GM21723 (cell line): ENCODE data around the gene MTOR.
"Not testable (repeated sequence)": the region's sequence is repeated elsewhere in the genome, so short reads cannot be mapped to it uniquely, and the experiment has no call there.

Experiments used
- ATAC-seq: cut with Tn5 transposase; IDR thresholded peaks from one replicate; pipeline ENCODE4 v1.9.1; 2021; ENCODE audit warnings: mild to moderate bottlenecking, moderate library complexity; ENCODE audit not compliant: unreplicated experiment

MTOR gene

DNA sequence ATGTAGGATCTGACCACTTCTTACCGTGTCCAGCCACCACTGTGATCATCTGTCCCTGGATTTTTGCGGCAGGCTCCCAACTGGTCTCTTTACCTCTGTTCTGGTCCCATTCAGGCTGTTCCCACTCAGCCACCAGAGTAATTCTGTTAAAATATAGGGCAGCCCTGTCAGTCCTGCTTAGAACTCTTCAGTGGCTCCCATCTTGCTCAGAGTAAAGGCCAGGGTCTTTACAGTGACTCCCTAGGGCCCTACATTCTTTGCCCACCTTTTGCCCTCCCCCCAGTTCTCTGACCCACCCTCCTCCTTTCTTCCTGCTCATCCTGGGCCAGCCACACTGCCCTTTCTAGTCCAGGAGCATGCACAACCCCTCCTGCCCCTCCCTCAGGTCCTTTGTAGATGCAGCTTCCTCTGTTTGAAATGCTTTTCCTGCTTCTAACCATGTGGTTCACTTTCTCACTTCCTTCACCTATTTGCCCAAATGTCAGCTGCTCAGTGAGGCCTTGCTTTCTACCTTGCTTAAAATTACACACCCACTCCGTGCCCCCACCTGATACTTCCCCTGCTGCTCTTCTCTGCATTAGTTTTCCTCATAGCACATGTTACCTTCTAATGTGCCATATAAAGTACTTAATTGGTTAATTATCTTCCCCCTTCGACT, 18.5 kb upstream of the MTOR start:
- ATAC-seq = no peak

DNA sequence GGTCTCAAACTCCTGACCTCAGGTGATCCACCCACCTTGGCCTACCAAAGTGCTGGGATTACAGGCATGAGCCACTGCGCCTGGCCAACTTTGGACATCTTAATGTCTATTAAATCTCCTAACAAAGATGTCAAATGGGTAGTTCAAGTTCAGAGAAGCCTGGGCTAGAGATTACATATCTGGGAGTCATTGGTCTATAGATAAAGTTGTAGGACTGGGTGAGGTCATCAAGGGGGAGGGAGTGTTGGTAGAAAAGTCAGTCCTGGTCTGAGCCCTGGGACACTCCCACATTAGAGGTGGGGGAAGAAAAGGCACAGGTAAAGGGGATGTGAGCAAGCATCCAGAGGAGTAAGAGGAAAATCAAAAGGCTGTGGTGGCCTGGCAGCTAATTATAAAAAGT, 17.3 kb upstream of the MTOR start:
- no peak for ATAC-seq

DNA sequence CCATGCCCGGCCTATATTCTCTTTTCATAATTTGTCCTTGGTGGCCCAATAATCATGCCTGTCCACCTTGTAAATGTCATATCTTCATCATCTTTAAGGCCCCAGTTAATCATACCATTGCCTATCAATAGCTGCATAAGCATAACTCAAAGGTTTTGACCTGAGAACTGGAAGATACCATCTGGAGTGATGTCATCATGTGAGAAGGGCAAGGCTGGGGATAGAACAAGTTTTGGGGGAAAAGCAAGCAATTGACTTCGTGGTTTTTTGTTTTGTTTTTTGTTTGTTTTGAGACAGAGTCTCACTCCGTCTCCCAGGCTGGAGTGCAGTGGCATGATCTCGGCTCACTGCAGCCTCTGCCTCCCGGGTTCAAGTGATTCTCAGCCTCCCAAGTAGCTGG, 16.8 kb upstream of the MTOR start:
- ATAC-seq = no peak

DNA sequence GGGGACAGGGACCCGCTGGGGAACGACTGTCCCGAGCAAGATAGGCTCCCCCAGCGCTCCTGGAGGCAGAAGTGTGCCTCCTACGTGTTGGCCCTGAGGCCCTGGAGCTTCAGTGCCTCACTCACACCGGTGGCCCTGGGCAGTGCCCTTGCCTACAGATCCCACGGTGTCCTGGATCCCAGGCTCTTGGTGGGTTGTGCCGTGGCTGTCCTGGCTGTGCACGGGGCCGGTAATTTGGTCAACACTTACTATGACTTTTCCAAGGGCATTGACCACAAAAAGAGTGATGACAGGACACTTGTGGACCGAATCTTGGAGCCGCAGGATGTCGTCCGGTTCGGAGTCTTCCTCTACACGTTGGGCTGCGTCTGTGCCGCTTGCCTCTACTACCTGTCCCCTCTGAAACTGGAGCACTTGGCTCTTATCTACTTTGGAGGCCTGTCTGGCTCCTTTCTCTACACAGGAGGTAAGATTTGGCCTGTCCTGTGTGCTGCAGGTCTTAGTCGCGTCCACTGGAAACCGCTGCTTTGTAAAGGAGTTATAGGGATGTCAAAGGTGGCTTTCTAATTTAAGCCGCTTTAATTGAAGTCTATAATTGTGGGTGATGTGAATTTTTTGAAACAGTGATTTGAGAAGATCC, 11.4 kb upstream of the MTOR start:
- ATAC-seq = peak; percentile 58

DNA sequence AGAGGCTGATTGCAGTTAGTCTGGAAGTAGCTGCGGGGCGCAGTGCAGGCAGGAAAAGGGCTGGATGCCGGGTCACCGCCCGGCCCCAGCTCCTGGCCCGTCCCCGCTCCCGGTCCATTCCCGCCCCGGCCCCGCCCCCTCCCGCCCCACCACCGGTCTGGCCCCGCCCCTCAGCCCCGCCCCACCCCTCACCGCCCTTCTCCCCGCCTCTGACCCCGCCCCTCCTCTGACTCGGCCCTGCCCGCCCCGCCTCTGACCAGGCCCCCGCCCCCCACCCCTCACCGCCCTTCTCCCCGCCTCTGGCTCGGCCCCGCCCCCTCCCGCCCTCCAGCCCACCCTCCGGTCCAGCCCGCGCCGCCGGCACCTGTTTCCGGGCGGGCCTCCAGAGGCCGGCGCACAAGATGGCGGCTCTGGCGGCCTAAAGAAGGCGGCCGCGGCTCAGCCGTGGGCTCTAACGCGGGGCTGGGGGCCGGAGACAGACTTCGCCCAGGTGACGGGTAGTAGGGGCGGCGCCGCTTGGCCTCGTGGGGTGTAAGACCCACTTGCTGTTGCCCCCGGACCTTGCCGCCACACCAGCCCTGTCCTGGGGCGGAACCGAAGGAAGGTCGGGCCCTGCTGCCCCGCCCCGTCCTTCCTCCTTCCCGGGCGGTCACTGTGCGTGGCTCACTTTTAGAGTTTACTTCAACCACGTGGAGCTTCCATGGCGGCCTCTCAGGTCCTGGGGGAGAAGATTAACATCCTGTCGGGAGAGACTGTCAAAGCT, 10.7 kb upstream of the MTOR start, which contains the start of gene UBIAD1:
UBIAD1 (plus strand) TSS at position 367 of the 763 bp plus-strand sequence; CDS start at position 701, 334 bp downstream.
- peak; percentile 83 for ATAC-seq

DNA sequence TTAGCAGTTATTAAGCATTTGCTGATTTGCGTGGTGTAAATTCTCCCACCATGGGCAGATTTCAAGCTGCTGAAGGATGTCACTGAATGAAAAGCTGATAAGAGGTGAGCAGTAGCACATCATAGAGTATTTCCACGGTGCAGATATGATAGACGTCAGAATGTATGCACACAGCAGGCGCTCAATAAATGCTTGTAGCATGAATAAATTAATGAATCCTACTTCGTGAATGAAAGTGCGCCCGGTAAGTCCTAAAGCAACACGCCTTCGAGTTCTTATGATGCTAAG, 10.1 kb upstream of the MTOR start:
- ATAC-seq = no peak

DNA sequence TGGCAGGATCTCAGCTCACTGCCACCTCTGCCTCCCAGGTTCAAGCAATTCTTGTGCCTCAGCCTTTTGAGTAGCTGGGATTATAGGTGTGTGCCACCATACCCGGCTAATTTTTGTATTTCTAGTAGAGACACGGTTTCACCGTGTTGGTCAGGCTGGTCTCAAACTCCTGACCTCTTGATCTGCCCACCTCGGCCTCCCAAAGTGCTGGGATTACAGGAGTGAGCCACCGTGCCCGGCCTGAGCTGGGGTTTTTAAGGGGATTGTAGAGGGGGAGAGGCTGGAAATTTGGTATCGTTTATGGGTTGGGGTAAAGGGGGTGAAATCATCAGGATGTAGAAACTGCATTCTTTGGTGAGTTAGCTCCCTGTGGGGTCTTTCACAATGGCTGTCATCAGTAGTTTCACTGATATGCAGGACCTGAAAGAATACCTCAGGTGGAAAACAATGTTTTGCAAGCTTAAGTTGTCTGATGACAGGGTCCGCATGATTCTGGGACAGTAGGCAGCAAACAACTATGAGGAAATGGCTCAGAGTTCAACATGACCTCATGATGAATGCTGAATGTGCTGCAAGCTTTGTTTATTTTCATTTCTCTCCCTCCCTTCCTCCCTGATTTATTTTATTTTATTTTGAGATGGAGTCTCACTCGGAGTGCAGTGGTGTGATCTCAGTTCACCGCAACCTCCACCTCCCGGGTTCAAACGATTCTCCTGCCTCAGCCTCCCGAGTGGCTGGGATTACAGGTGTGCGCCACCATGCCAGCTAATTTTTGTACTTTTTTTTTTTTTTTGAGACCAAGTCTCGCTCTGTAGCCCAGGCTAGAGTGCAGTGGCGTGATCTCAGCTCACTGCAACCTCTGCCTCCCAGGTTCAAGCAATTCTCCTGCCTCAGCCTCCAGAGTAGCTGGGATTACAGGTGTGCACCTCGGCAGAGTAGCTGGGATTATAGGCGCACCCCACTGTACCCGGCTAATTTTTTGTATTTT, 5.3 kb upstream of the MTOR start:
- not testable (repeated sequence) for ATAC-seq

DNA sequence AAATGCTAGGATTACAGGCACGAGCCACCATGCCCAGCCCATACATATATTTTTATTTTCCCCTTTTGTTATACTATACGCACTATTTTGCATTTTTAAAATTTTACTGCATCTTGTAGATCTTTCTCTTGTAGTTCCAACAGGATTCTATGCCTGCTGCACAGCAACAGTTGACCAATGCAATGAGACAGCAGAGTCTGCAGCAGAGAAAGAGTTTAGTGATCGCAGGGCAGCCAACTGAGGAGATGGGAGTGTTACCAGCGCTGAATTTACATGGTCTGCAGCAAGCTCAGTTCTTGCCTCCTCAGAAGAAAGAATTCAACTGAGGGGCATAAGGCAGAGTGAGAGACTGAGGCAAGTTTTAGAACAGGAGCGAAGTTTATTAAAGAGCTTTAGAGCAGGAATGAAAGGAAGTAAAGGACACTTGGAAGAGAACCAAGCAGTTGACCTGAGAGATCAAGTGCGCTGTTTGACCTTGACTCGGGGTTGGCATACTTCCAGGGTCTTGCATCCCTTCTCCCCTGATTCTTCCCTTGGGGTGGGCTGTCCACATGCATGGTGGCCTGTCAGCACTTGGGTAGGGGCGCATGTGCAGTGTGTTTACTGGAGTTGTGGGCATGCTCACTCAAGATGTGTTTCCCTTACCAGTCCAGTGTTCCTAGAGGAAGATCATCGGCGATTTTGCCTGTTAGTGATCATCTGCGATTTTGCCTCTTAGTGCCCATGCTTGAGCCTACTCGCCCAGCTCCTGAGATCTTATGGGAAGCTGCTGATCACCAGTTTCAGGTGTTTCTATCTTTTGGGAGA, 4.1 kb upstream of the MTOR start:
- ATAC-seq = no peak

DNA sequence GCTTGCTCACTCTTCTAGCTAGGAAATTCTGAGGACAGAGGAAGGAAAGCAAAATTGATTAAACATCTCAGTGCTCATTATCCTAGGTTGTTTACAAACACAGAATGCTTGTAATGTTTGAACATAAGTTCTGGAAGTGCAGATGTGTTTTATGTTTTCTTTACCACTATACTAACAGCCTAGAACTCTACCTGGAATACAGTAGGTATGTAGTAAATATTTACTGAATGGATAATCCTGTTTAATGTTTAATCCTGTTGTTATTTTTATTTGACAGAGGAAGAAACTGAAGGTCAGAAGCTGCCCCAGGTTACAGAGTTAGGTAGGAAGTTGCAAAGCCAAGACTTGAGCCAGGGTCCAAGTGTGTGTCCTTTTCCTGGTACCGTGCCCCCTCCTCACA, 6.1 kb downstream of the MTOR start:
- no peak for ATAC-seq

DNA sequence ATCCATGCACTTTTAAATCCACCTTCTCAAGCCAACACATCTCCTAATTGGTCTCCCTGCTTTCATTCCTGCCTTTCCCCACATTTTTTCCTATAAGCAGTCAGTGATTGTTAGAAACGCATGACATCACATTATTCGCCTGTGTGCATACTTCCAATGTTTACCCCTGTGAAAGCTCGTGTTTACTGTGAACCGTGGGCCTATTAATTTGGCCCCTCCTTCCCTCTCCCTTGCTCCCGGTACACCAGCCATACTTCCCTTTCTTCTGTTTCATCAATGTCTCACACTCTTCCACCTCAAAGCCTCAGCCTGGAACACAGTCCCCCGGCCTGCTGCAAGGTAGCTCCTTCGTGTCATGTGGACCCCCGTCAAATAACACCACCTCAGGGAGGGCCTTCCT, 9.1 kb downstream of the MTOR start:
- ATAC-seq = no peak

DNA sequence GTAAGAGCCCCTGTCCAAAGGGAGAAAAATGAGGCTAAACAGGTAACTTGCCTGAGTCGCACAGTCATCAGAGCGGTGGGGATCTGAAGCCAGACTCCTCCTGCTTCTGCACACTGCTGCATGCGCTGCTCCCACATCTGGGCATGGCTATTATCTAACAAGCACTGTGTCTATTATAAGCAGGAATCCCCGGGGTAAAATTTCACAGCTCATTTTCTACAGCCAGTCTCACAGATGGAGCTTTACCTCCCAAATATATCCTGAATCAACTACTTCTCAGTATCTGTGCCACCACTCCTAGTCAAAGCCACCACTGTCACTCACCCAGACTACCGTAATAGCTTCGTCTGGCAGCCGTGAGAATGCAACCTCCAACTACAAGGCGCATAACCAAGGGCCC, 9.8 kb downstream of the MTOR start:
- ATAC-seq = no peak

DNA sequence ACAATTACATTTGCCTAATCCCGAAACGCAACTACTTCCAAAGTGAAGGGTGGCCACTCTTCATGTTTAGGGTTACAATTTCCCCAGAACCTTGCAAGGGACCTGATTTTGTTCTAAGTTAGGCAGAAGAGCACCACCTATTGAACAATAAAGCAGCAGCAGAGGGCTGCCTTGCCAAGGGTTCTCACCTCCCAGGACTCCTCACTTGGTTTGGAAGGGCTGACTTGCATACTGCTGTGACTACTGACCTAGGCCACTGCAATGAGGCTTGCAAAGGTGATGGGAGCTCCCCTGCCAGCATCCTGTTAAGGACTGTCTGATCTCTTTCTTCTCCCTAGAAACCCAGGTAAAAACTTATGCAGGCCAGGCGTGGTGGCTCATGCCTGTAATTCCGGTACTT, 14.2 kb downstream of the MTOR start:
- no peak for ATAC-seq

DNA sequence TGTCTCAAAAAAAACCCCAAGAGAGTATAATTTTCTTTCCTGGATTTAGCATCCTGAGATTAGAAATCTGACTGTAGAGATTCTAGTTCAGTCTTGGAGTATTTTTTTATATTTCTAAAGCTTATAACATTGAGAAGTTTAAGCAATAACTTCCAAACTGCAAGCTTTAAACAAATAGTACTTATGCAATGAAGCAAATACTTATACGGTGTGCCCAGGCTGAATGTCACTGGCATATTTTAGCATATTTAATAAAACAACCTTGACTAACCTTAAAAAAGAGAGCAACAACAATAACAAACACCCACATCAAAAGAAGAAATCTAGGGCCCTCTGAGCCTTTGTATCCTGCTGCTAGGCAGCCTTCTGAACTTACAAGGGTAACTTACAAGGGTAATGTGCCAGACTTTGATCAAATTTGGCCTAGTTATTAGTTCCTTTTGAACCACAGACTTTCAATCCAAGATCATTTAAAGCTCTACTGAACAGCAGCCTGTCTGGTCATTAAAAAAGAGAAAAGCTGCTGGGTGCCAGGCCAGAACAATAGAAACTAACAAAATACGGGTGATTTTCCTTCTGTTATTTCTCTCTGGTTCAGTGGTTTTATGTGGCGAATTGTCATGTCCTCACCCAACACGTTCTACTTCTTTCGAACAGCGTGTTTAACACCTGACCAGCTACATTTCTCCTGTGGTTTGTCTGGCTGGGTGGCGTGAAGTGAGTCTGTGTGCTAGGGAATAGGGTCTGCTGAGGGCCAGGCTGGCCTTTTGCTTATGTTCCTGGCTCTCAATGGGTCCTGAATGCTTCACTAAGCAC, 16.2 kb downstream of the MTOR start:
- ATAC-seq = no peak

DNA sequence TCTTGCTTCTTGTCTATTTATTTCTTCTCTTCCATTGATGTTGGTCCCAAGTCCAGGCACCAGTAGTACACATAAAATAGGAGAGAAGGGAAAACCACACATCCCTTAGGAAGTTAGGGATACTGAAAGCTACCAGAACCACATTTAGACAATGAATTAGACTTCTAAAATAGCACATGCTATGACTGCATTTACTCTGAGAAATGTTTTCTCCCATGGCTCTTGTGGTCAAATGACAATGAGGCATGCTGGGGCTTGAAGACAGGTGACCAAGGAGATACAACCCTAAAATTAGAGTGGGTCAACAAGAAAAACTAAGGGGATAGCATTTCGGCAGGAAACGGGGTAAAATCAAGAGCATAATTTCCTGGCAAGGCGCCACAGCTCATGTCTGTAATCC, 17.1 kb downstream of the MTOR start:
- ATAC-seq = no peak

DNA sequence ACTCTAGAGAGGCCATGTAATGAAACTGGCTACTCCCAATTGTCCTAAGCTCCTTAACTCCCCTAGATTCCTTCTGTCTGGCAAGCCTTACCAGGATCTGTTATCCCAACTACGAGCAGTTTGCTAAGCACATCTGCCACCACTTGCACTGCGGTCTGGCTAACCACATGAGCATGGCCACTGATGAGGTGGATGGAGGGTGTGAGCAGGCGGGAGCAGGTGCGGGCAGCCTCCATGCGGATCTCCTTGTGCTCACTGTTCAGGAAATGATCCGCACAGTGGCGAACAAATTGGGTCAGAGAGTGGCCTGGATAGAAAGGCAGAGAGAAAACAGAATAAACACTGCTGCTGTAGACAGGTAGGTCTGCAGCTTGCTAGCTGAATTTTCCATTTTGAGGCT, 24.0 kb downstream of the MTOR start:
- ATAC-seq = no peak

DNA sequence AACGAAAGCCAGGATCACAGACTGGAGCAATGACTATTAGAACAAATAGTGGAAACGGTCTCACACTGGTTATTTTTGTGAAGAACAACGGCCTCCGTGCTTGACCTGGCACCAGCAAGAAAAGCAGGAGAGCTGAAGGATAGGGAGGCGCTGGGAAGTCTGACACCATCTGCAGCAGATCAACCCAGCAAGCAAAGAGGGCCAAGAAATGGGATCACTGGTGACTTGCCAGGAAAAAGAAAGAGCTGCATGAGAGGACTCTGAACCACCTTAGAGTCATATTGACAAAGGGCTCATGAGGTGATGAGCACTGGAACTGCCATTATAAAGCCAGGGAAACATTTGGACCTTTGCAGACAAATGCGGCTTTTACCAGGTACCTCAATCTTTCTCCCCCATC, 25.0 kb downstream of the MTOR start:
- no peak for ATAC-seq

DNA sequence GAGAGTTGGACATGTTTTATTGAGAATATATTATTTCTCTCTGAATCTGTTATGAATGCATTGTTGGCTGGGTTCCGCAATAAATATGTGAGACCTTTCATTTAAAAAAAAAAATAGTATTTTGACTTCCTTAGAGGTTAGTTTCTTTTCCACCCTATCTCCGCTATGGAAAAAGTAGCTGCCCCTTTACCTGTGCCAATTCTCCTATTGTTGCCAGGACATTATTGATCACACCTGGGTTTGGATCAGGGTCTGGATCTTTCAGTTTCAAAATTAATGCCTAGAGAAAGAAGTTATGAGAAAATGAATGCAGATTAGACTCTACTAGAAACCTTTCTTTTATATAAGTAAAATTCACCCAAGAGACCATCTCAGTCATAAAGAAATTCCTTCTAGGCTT, 29.1 kb downstream of the MTOR start:
- no peak for ATAC-seq

DNA sequence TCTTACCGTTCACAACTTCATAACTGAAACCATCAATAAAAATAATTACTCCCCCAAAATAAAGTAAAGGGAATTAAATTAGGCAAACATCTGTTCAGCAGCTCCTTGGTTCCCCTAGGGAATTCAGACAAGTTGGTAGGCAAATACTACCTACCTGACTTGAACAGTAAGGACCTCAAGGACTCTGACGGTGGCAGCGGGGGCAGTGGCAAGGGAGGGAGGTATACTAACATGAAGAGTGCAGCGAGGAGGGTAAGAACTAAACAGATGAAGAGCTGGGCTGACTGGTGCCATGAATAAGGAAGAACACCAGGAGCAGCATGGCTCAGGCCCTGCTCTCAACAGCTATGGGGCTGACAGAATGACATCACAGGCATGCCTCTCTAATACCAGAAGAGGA, 33.1 kb downstream of the MTOR start:
- ATAC-seq = no peak
